Loucy (cell line): ENCODE data around the gene CD4.

Source experiments
- EZH2phosphoT487 ChIP-seq: fragments of 200-600 bp; IDR thresholded peaks from 2 replicates; pipeline ENCODE4 v1.6.1; 2018; ENCODE audit warnings: antibody characterized with exemption, mild to moderate bottlenecking, moderate library complexity, borderline replicate concordance
- TF ChIP-seq, protein P1 (sequence below): fragments of 200-600 bp; sonication (generic); conservative IDR thresholded peaks from 2 replicates; pipeline ENCODE4 v1.5.1; 2014; ENCODE audit warnings: mild to moderate bottlenecking, antibody characterized with exemption, low read length

DNA sequence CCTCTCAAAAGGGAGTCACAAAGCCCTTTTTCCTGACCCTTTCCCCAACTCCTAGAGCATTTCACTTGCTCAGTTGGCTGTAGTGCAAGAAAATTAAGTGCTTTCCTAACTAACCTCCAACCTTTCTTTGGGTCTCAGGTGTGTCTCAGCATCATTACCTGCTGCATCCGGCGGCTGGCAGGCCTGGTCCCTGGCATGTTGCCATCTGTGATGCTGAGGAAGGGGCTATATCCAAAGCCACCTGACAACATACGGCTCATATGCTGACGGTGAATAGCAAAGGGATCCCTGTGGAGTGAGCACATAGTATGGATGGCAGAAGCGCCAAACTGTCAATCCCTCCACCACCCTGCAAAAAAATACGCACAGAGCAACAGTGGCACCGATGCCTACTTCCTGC, 37.6 kb upstream of the CD4 start:
- TF ChIP-seq EZH2phosphoT487: no peak
- TF ChIP-seq, protein P1, sequence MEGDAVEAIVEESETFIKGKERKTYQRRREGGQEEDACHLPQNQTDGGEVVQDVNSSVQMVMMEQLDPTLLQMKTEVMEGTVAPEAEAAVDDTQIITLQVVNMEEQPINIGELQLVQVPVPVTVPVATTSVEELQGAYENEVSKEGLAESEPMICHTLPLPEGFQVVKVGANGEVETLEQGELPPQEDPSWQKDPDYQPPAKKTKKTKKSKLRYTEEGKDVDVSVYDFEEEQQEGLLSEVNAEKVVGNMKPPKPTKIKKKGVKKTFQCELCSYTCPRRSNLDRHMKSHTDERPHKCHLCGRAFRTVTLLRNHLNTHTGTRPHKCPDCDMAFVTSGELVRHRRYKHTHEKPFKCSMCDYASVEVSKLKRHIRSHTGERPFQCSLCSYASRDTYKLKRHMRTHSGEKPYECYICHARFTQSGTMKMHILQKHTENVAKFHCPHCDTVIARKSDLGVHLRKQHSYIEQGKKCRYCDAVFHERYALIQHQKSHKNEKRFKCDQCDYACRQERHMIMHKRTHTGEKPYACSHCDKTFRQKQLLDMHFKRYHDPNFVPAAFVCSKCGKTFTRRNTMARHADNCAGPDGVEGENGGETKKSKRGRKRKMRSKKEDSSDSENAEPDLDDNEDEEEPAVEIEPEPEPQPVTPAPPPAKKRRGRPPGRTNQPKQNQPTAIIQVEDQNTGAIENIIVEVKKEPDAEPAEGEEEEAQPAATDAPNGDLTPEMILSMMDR: no peak
